Mammary epithelial cell (primary cell): ENCODE results near the gene SEC61B.

Experiments used
- EZH2 ChIP-seq: IDR thresholded peaks from 2 replicates; pipeline ENCODE4 v1.6.1; 2012; ENCODE audit warnings: low read length, inconsistent platforms, borderline replicate concordance
- TF ChIP-seq, protein P1 (sequence below), 2 donors: IDR thresholded peaks in 1 of 2; conservative IDR thresholded peaks in 1 of 2; 2 replicates each; pipeline ENCODE4 v1.5.1; 2011 to 2012; ENCODE audit warnings: inconsistent platforms in 2 of 2, low read length in 2 of 2, mild to moderate bottlenecking in 2 of 2, control low read depth in 1 of 2, low read depth in 1 of 2; ENCODE audit not compliant: insufficient read depth in 1 of 2; ENCODE audit errors: extremely low read depth in 1 of 2

DNA sequence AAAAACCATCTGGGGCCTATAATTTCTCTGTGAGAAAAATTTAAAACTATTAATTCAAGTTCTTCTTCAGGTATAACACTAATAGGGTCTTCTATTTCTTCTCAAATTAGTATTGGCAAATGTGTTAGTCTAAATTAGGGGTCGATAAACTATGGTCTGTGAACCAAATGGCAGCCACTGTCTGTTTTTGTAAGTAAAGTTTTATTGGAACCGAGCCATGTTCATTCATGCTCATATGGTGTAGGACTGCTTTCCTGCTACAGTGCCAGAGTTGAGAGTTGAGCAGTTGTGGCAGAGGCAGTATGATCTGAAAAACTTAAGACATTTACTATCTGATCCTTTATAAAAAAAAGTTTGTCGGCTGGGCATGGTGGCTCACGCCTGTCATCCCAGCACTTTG, 29.1 kb downstream of the SEC61B start:
- TF ChIP-seq, protein P1, sequence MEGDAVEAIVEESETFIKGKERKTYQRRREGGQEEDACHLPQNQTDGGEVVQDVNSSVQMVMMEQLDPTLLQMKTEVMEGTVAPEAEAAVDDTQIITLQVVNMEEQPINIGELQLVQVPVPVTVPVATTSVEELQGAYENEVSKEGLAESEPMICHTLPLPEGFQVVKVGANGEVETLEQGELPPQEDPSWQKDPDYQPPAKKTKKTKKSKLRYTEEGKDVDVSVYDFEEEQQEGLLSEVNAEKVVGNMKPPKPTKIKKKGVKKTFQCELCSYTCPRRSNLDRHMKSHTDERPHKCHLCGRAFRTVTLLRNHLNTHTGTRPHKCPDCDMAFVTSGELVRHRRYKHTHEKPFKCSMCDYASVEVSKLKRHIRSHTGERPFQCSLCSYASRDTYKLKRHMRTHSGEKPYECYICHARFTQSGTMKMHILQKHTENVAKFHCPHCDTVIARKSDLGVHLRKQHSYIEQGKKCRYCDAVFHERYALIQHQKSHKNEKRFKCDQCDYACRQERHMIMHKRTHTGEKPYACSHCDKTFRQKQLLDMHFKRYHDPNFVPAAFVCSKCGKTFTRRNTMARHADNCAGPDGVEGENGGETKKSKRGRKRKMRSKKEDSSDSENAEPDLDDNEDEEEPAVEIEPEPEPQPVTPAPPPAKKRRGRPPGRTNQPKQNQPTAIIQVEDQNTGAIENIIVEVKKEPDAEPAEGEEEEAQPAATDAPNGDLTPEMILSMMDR (conservative IDR thresholded peaks at IDR 0.05 in 1 of 2, IDR thresholded peaks at IDR 0.05 in 1 of 2; ENCODE audit: extremely low read depth in 1 of 2, insufficient read depth in 1 of 2, low read depth in 1 of 2, low read length in 2 of 2): no peak
- no peak for TF ChIP-seq EZH2
